GM23338 (cell line): ENCODE results near the gene PARD3. TPM values are rescaled to one million over a fixed set of nuclear protein-coding genes. Genes with fewer than 3 reads are reported as not detected.

Experiments used
- ATAC-seq: fragments of 200-7000 bp; cut with Tn5 transposase; 3 replicates; pipeline ENCODE4 v1.9.1; 2020
- DNase-seq: peaks from one replicate; pipeline ENCODE4 v3.0.0-alpha.2; 2015; ENCODE audit warnings: low spot score
- H2AFZ ChIP-seq: fragments of 200-600 bp; sonication (generic); 2 replicates; pipeline ENCODE4 v1.8.0; 2016; ENCODE audit warnings: antibody characterized with exemption, mild to moderate bottlenecking, moderate library complexity
- H3F3A ChIP-seq: fragments of 200-600 bp; sonication (generic); replicated peaks from 2 replicates; pipeline ENCODE4 v1.8.0; 2017; ENCODE audit warnings: antibody characterized with exemption, mixed run types, low read depth
- H3K27ac ChIP-seq: fragments of 200-600 bp; sonication (generic); 2 replicates; pipeline ENCODE4 v1.6.1; 2016; ENCODE audit warnings: low read depth
- H3K27me3 ChIP-seq: fragments of 200-600 bp; sonication (generic); 2 replicates; pipeline ENCODE4 v1.8.0; 2016; ENCODE audit warnings: mild to moderate bottlenecking, mixed run types, moderate library complexity; ENCODE audit not compliant: insufficient read depth
- H3K36me3 ChIP-seq: fragments of 200-600 bp; sonication (generic); 2 replicates; pipeline ENCODE4 v1.8.0; 2016; ENCODE audit warnings: mild to moderate bottlenecking; ENCODE audit not compliant: insufficient read depth
- H3K4me1 ChIP-seq: fragments of 200-600 bp; sonication (generic); 2 replicates; pipeline ENCODE4 v1.8.0; 2016; ENCODE audit warnings: mild to moderate bottlenecking, moderate library complexity; ENCODE audit not compliant: insufficient read depth
- H3K4me2 ChIP-seq: fragments of 200-600 bp; sonication (generic); 2 replicates; pipeline ENCODE4 v1.7.1; 2017; ENCODE audit warnings: mixed run types
- H3K4me3 ChIP-seq: fragments of 200-600 bp; sonication (generic); 2 replicates; pipeline ENCODE4 v1.6.1; 2016; ENCODE audit warnings: mixed run types
- H3K79me2 ChIP-seq: fragments of 200-600 bp; sonication (generic); replicated peaks from 2 replicates; pipeline ENCODE4 v1.8.0; 2017; ENCODE audit warnings: mild to moderate bottlenecking; ENCODE audit not compliant: insufficient read depth
- H3K9me2 ChIP-seq: fragments of 200-600 bp; sonication (generic); 2 replicates; pipeline ENCODE4 v1.8.0; 2017; ENCODE audit not compliant: insufficient read depth
- H4K20me1 ChIP-seq: fragments of 200-600 bp; sonication (generic); replicated peaks from 2 replicates; pipeline ENCODE4 v1.8.0; 2017; ENCODE audit warnings: mild to moderate bottlenecking; ENCODE audit not compliant: insufficient read depth
- H3K27ac Mint-ChIP-seq: 2 replicates; pipeline ENCODE4 v1.8.0; 2020; ENCODE audit warnings: inconsistent platforms, mild to moderate bottlenecking, moderate library complexity, mixed read lengths
- H3K27me3 Mint-ChIP-seq: 3 replicates; pipeline ENCODE4 v1.8.0; 2022; ENCODE audit warnings: low read depth, mild to moderate bottlenecking, moderate library complexity, mixed read lengths, inconsistent platforms; ENCODE audit not compliant: insufficient read depth, poor library complexity
- H3K36me3 Mint-ChIP-seq: 3 replicates; pipeline ENCODE4 v1.8.0; 2021; ENCODE audit warnings: low read depth, mild to moderate bottlenecking, inconsistent platforms, moderate library complexity, mixed read lengths
- H3K4me1 Mint-ChIP-seq: 3 replicates; pipeline ENCODE4 v1.8.0; 2020; ENCODE audit warnings: mild to moderate bottlenecking, inconsistent platforms, mixed read lengths
- H3K4me3 Mint-ChIP-seq: 3 replicates; pipeline ENCODE4 v1.8.0; 2021; ENCODE audit warnings: moderate library complexity, mild to moderate bottlenecking, inconsistent platforms, mixed read lengths
- H3K9me3 Mint-ChIP-seq: 3 replicates; pipeline ENCODE4 v1.8.0; 2020; ENCODE audit warnings: moderate library complexity, mild to moderate bottlenecking, inconsistent platforms, mixed read lengths
- CREB1 ChIP-seq: fragments of 250-450 bp; sonication (Bioruptor Pico); IDR thresholded peaks from 2 replicates; pipeline ENCODE4 v1.5.0; 2020; ENCODE audit warnings: low read depth, mild to moderate bottlenecking, moderate library complexity
- CTCF ChIP-seq, 2 experiments: fragments of 200-600 bp in 1 of 2; sonication (generic) in 1 of 2; conservative IDR thresholded peaks; 2 replicates each; pipeline versions ENCODE4 v1.5.1 to v1.6.1; 2016 to 2017; ENCODE audit warnings: antibody characterized with exemption in 2 of 2, low read depth in 2 of 2, mild to moderate bottlenecking in 2 of 2, moderate library complexity in 1 of 2
- EZH2 ChIP-seq: fragments of 200-600 bp; sonication (generic); IDR thresholded peaks from one replicate; pipeline ENCODE4 v1.8.0; 2017; ENCODE audit warnings: antibody characterized with exemption, mild to moderate bottlenecking, low read depth; ENCODE audit not compliant: unreplicated experiment
- EZH2phosphoT487 ChIP-seq: fragments of 200-600 bp; sonication (generic); IDR thresholded peaks from one replicate; pipeline ENCODE4 v1.8.1; 2018; ENCODE audit warnings: antibody characterized with exemption; ENCODE audit not compliant: unreplicated experiment
- JUNB ChIP-seq: IDR thresholded peaks from one replicate; pipeline ENCODE4 v1.6.1; 2016; ENCODE audit warnings: antibody characterized with exemption; ENCODE audit not compliant: unreplicated experiment
- NANOG ChIP-seq: IDR thresholded peaks from 2 replicates; pipeline ENCODE4 v1.6.1; 2016; ENCODE audit warnings: antibody characterized with exemption, borderline replicate concordance
- POLR2AphosphoS5 ChIP-seq: IDR thresholded peaks from 2 replicates; pipeline ENCODE4 v1.6.1; 2016; ENCODE audit warnings: antibody characterized with exemption, low read depth
- REST ChIP-seq: IDR thresholded peaks from one replicate; pipeline ENCODE4 v1.6.1; 2018; ENCODE audit warnings: antibody characterized with exemption; ENCODE audit not compliant: unreplicated experiment
- STAT1 ChIP-seq: IDR thresholded peaks from one replicate; pipeline ENCODE4 v1.6.1; 2016; ENCODE audit warnings: antibody characterized with exemption; ENCODE audit not compliant: unreplicated experiment
- ZNF114 ChIP-seq: fragments of 250-450 bp; sonication (Bioruptor Pico); IDR thresholded peaks from 2 replicates; pipeline ENCODE4 v1.5.0; 2020; ENCODE audit warnings: mild to moderate bottlenecking, moderate library complexity
- ZNF331 ChIP-seq: fragments of 250-450 bp; sonication (Bioruptor Pico); IDR thresholded peaks from 2 replicates; pipeline ENCODE4 v1.5.0; 2020; ENCODE audit warnings: low read depth, mild to moderate bottlenecking, moderate library complexity
- polyA plus RNA-seq: library from polyadenylated mRNA; unstranded; fragments of >200 nt; fragmentation: Nextera tagmentation; extraction: Ambion mirVana; gene quantifications from 2 replicates; pipeline ENCODE4 v1.2.1, GENCODE V29; 2016
- total RNA-seq: library from RNA; depleted of rRNA; stranded (reverse); fragments of >200 nt; shearing (Covaris generic); gene quantifications from 2 replicates; pipeline ENCODE4 v1.2.3, GENCODE V29; 2014
- TF ChIP-seq, protein P1 (sequence below): IDR thresholded peaks from 2 replicates; pipeline ENCODE4 v1.6.1; 2016; ENCODE audit warnings: antibody characterized with exemption
- TF ChIP-seq, protein P2 (sequence below): fragments of 250-450 bp; sonication (Bioruptor Pico); IDR thresholded peaks from 2 replicates; pipeline ENCODE4 v1.5.0; 2020; ENCODE audit warnings: mild to moderate bottlenecking, moderate library complexity

Gene PARD3
- total and polyA plus RNA-seq, 2 experiments from 2014 or later: 30.2 to 51.4 TPM

GRCh38 chr10:34612446-34612845 lies 202.7 kb downstream of the PARD3 start:
- no peaks in the 10 kb centered on the region for H3K9me3 Mint-ChIP-seq
- no peaks in the 10 kb centered on the region for H3K27me3 ChIP-seq
- no peak overlapping the region for H3K4me3 ChIP-seq

More at GRCh38 chr10:34612446-34612845, 202.7 kb downstream of the PARD3 start:
- DNase-seq (no peak), ATAC-seq (no peak)
- Histone ChIP-seq H4K20me1 (no peaks in the 10 kb centered on the region; the same call in 1 of the 2 replicates), H3K27ac (no peak overlapping the region), H3K79me2 (peaks cover 71% of the 10 kb centered on the region), H3K9me2 (no peaks in the 10 kb centered on the region), H3K4me2 (no peak overlapping the region), H2AFZ (no peak overlapping the region), H3F3A (0 out of 2 replicates have a peak, but pooled peaks cover 3% of the 10 kb centered on the region), H3K4me1 (peaks cover 39% of the 10 kb centered on the region), H3K36me3 (no peaks in the 10 kb centered on the region)
- H3K36me3 Mint-ChIP-seq: no peaks in the 10 kb centered on the region
- no peaks in the 10 kb centered on the region for H3K27me3 Mint-ChIP-seq
- no peak overlapping the region for H3K27ac Mint-ChIP-seq
- H3K4me3 Mint-ChIP-seq: no peak overlapping the region
- H3K4me1 Mint-ChIP-seq: peaks cover 49% of the 10 kb centered on the region
- TF ChIP-seq REST: no peak
- no peak for TF ChIP-seq STAT1
- no peak for TF ChIP-seq ZNF331 (CRISPR knock-in tag)
- TF ChIP-seq JUNB: no peak
- TF ChIP-seq EZH2phosphoT487: no peak
- TF ChIP-seq, protein P1, sequence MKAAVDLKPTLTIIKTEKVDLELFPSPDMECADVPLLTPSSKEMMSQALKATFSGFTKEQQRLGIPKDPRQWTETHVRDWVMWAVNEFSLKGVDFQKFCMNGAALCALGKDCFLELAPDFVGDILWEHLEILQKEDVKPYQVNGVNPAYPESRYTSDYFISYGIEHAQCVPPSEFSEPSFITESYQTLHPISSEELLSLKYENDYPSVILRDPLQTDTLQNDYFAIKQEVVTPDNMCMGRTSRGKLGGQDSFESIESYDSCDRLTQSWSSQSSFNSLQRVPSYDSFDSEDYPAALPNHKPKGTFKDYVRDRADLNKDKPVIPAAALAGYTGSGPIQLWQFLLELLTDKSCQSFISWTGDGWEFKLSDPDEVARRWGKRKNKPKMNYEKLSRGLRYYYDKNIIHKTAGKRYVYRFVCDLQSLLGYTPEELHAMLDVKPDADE: no peak
- TF ChIP-seq CREB1 (CRISPR knock-in tag): no peak
- TF ChIP-seq CTCF (conservative IDR thresholded peaks at IDR 0.05; ENCODE audit: low read depth in 2 of 2): no peak
- TF ChIP-seq POLR2AphosphoS5: no peak
- TF ChIP-seq EZH2: no peak
- no peak for TF ChIP-seq NANOG
- TF ChIP-seq ZNF114 (CRISPR knock-in tag): no peak
- TF ChIP-seq, protein P2, sequence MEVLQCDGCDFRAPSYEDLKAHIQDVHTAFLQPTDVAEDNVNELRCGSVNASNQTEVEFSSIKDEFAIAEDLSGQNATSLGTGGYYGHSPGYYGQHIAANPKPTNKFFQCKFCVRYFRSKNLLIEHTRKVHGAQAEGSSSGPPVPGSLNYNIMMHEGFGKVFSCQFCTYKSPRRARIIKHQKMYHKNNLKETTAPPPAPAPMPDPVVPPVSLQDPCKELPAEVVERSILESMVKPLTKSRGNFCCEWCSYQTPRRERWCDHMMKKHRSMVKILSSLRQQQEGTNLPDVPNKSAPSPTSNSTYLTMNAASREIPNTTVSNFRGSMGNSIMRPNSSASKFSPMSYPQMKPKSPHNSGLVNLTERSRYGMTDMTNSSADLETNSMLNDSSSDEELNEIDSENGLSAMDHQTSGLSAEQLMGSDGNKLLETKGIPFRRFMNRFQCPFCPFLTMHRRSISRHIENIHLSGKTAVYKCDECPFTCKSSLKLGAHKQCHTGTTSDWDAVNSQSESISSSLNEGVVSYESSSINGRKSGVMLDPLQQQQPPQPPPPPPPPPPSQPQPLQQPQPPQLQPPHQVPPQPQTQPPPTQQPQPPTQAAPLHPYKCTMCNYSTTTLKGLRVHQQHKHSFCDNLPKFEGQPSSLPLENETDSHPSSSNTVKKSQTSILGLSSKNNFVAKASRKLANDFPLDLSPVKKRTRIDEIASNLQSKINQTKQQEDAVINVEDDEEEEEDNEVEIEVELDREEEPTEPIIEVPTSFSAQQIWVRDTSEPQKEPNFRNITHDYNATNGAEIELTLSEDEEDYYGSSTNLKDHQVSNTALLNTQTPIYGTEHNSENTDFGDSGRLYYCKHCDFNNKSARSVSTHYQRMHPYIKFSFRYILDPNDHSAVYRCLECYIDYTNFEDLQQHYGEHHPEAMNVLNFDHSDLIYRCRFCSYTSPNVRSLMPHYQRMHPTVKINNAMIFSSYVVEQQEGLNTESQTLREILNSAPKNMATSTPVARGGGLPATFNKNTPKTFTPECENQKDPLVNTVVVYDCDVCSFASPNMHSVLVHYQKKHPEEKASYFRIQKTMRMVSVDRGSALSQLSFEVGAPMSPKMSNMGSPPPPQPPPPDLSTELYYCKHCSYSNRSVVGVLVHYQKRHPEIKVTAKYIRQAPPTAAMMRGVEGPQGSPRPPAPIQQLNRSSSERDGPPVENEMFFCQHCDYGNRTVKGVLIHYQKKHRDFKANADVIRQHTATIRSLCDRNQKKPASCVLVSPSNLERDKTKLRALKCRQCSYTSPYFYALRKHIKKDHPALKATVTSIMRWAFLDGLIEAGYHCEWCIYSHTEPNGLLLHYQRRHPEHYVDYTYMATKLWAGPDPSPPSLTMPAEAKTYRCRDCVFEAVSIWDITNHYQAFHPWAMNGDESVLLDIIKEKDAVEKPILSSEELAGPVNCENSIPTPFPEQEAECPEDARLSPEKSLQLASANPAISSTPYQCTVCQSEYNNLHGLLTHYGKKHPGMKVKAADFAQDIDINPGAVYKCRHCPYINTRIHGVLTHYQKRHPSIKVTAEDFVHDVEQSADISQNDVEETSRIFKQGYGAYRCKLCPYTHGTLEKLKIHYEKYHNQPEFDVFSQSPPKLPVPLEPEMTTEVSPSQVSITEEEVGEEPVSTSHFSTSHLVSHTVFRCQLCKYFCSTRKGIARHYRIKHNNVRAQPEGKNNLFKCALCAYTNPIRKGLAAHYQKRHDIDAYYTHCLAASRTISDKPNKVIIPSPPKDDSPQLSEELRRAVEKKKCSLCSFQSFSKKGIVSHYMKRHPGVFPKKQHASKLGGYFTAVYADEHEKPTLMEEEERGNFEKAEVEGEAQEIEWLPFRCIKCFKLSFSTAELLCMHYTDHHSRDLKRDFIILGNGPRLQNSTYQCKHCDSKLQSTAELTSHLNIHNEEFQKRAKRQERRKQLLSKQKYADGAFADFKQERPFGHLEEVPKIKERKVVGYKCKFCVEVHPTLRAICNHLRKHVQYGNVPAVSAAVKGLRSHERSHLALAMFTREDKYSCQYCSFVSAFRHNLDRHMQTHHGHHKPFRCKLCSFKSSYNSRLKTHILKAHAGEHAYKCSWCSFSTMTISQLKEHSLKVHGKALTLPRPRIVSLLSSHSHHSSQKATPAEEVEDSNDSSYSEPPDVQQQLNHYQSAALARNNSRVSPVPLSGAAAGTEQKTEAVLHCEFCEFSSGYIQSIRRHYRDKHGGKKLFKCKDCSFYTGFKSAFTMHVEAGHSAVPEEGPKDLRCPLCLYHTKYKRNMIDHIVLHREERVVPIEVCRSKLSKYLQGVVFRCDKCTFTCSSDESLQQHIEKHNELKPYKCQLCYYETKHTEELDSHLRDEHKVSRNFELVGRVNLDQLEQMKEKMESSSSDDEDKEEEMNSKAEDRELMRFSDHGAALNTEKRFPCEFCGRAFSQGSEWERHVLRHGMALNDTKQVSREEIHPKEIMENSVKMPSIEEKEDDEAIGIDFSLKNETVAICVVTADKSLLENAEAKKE (CRISPR knock-in tag): no peak
